Measurements from ENCODE around the gene LIX1L. TPM values are rescaled to one million over a fixed set of nuclear protein-coding genes. Genes with fewer than 3 reads are reported as not detected.

The LIX1L gene
- polyA plus RNA-seq, 1 donor (not counting 4 experiments of a cell fraction or from before 2014, with no cell fraction given), result 20.0 TPM

- no peak overlapping the region for H3K4me3 ChIP-seq (ENCODE audit: control insufficient read depth in 2 of 3, extremely low read depth in 1 of 3, insufficient read depth in 2 of 3, low read depth in 1 of 3, low read length in 3 of 3)
- H4K20me1 ChIP-seq (ENCODE audit: control insufficient read depth, extremely low read depth, insufficient read depth, low read length), result no peaks in the 10 kb centered on the region
- dilution Hi-C loops (cut with MboI; ENCODE audit: extremely low pct_ligation_motif_present, low sequenced_read_pairs), result no loop called here
- H3K9me3 ChIP-seq (ENCODE audit: control insufficient read depth, low read depth, low read length), result no peaks in the 10 kb centered on the region
- H3K4me1 ChIP-seq (ENCODE audit: control insufficient read depth, extremely low read depth, insufficient read depth, low read length), result peaks cover 29% of the 10 kb centered on the region
- H3K27me3 ChIP-seq (ENCODE audit: control insufficient read depth, extremely low read depth, insufficient read depth, low read length), result no peaks in the 10 kb centered on the region
- H3K4me2 ChIP-seq (ENCODE audit: control insufficient read depth, extremely low read depth, insufficient read depth, low read depth, low read length), result no peak overlapping the region
- H3K27ac ChIP-seq (ENCODE audit: control insufficient read depth, insufficient read depth, low read length), result no peak overlapping the region
- FAIRE-seq, result no peak
- no peak overlapping the region for H2AFZ ChIP-seq (ENCODE audit: control insufficient read depth, low read length)
- no peaks in the 10 kb centered on the region for H3K9me1 ChIP-seq (ENCODE audit: control insufficient read depth, extremely low read depth, insufficient read depth, low read length)
- TF ChIP-seq EZH2 (IDR thresholded peaks at IDR 0.05; ENCODE audit: low read length), result no peak
- TF ChIP-seq CTCF (optimal IDR thresholded peaks at IDR 0.05 in 1 of 3, IDR thresholded peaks at IDR 0.05 in 1 of 3, conservative IDR thresholded peaks at IDR 0.05 in 1 of 3; ENCODE audit: extremely low read depth in 1 of 3, insufficient read depth in 2 of 3, low read length in 3 of 3), result no peak
- H3K36me3 ChIP-seq (ENCODE audit: control insufficient read depth in 2 of 2, extremely low read depth in 1 of 2, insufficient read depth in 2 of 2, low read length in 2 of 2), result no peaks in the 10 kb centered on the region
- no peak overlapping the region for H3K9ac ChIP-seq (ENCODE audit: control insufficient read depth, extremely low read depth, insufficient read depth, low read length)
- no peaks in the 10 kb centered on the region for H3K79me2 ChIP-seq (ENCODE audit: control insufficient read depth, insufficient read depth, low read length)
- no peak for DNase-seq (ENCODE audit: low read depth, low spot score)
These were observed 17.4 kb upstream of the LIX1L start for GRCh38 chr1:145975216-145975615.

GRCh38 chr1:145974721-145975120, 16.9 kb upstream of the LIX1L start:
- FAIRE-seq, result no peak
- no peaks in the 10 kb centered on the region for H3K79me2 ChIP-seq (ENCODE audit: control insufficient read depth, insufficient read depth, low read length)
- H3K27ac ChIP-seq (ENCODE audit: control insufficient read depth, insufficient read depth, low read length), result no peak overlapping the region
- TF ChIP-seq EZH2 (IDR thresholded peaks at IDR 0.05; ENCODE audit: low read length) (no peak), CTCF (optimal IDR thresholded peaks at IDR 0.05 in 1 of 3, IDR thresholded peaks at IDR 0.05 in 1 of 3, conservative IDR thresholded peaks at IDR 0.05 in 1 of 3; ENCODE audit: extremely low read depth in 1 of 3, insufficient read depth in 2 of 3, low read length in 3 of 3) (no peak)
- no peaks in the 10 kb centered on the region for H4K20me1 ChIP-seq (ENCODE audit: control insufficient read depth, extremely low read depth, insufficient read depth, low read length)
- no peak overlapping the region for H3K9ac ChIP-seq (ENCODE audit: control insufficient read depth, extremely low read depth, insufficient read depth, low read length)
- no peaks in the 10 kb centered on the region for H3K9me3 ChIP-seq (ENCODE audit: control insufficient read depth, low read depth, low read length)
- H3K36me3 ChIP-seq (ENCODE audit: control insufficient read depth in 2 of 2, extremely low read depth in 1 of 2, insufficient read depth in 2 of 2, low read length in 2 of 2), result no peaks in the 10 kb centered on the region
- no peak overlapping the region for H2AFZ ChIP-seq (ENCODE audit: control insufficient read depth, low read length)
- H3K27me3 ChIP-seq (ENCODE audit: control insufficient read depth, extremely low read depth, insufficient read depth, low read length), result no peaks in the 10 kb centered on the region
- DNase-seq (ENCODE audit: low read depth, low spot score), result no peak
- no peak overlapping the region for H3K4me2 ChIP-seq (ENCODE audit: control insufficient read depth, extremely low read depth, insufficient read depth, low read depth, low read length)
- peaks cover 24% of the 10 kb centered on the region for H3K4me1 ChIP-seq (ENCODE audit: control insufficient read depth, extremely low read depth, insufficient read depth, low read length)
- dilution Hi-C loops (cut with MboI; ENCODE audit: extremely low pct_ligation_motif_present, low sequenced_read_pairs), result no loop called here
- H3K4me3 ChIP-seq (ENCODE audit: control insufficient read depth in 2 of 3, extremely low read depth in 1 of 3, insufficient read depth in 2 of 3, low read depth in 1 of 3, low read length in 3 of 3), result no peak overlapping the region
- H3K9me1 ChIP-seq (ENCODE audit: control insufficient read depth, extremely low read depth, insufficient read depth, low read length), result no peaks in the 10 kb centered on the region
